NCI-H128 (cell line): Measurements from ENCODE around the gene FAM53B.

Experiments
- DNase-seq: peaks from one replicate; lab custom pipeline; 2025; ENCODE audit not compliant: unreplicated experiment; lab: John Stamatoyannopoulos, UW

The FAM53B gene

GRCh38 chr10:124587811-124588211 is 156.4 kb downstream of the FAM53B start:
- no peak for DNase-seq

GRCh38 chr10:124586142-124586541 is 158.0 kb downstream of the FAM53B start:
- no peak for DNase-seq

GRCh38 chr10:124579011-124579399 is 165.2 kb downstream of the FAM53B start:
- DNase-seq: no peak

- no peak for DNase-seq
Observed at GRCh38 chr10:124578231-124579010, 165.8 kb downstream of the FAM53B start.

GRCh38 chr10:124577651-124578050 is 166.5 kb downstream of the FAM53B start:
- DNase-seq: no peak

- DNase-seq: no peak
Observed at GRCh38 chr10:124576526-124577420, 167.4 kb downstream of the FAM53B start.

- no peak for DNase-seq
Observed at GRCh38 chr10:124575107-124576035, 168.8 kb downstream of the FAM53B start.

- DNase-seq: no peak
Observed at GRCh38 chr10:124574456-124575070, 169.6 kb downstream of the FAM53B start.

GRCh38 chr10:124573726-124574455 is 170.3 kb downstream of the FAM53B start:
- DNase-seq: no peak

GRCh38 chr10:124572751-124573150 is 171.4 kb downstream of the FAM53B start:
- no peak for DNase-seq

GRCh38 chr10:124570646-124571045 is 173.5 kb downstream of the FAM53B start:
- DNase-seq: no peak

GRCh38 chr10:124569623-124570470 is 174.3 kb downstream of the FAM53B start:
- DNase-seq: no peak
